GM23338 (cell line): ENCODE data around the gene NGEF. TPM values are rescaled to one million over a fixed set of nuclear protein-coding genes. Genes with fewer than 3 reads are reported as not detected.

Source experiments
- ATAC-seq: fragments of 200-7000 bp; cut with Tn5 transposase; 3 replicates; pipeline ENCODE4 v1.9.1; 2020
- DNase-seq: peaks from one replicate; pipeline ENCODE4 v3.0.0-alpha.2; 2015; ENCODE audit warnings: low spot score
- H2AFZ ChIP-seq: fragments of 200-600 bp; sonication (generic); 2 replicates; pipeline ENCODE4 v1.8.0; 2016; ENCODE audit warnings: antibody characterized with exemption, mild to moderate bottlenecking, moderate library complexity
- H3F3A ChIP-seq: fragments of 200-600 bp; sonication (generic); replicated peaks from 2 replicates; pipeline ENCODE4 v1.8.0; 2017; ENCODE audit warnings: antibody characterized with exemption, mixed run types, low read depth
- H3K27ac ChIP-seq: fragments of 200-600 bp; sonication (generic); 2 replicates; pipeline ENCODE4 v1.6.1; 2016; ENCODE audit warnings: low read depth
- H3K27me3 ChIP-seq: fragments of 200-600 bp; sonication (generic); 2 replicates; pipeline ENCODE4 v1.8.0; 2016; ENCODE audit warnings: mild to moderate bottlenecking, mixed run types, moderate library complexity; ENCODE audit not compliant: insufficient read depth
- H3K36me3 ChIP-seq: fragments of 200-600 bp; sonication (generic); 2 replicates; pipeline ENCODE4 v1.8.0; 2016; ENCODE audit warnings: mild to moderate bottlenecking; ENCODE audit not compliant: insufficient read depth
- H3K4me1 ChIP-seq: fragments of 200-600 bp; sonication (generic); 2 replicates; pipeline ENCODE4 v1.8.0; 2016; ENCODE audit warnings: mild to moderate bottlenecking, moderate library complexity; ENCODE audit not compliant: insufficient read depth
- H3K4me2 ChIP-seq: fragments of 200-600 bp; sonication (generic); 2 replicates; pipeline ENCODE4 v1.7.1; 2017; ENCODE audit warnings: mixed run types
- H3K4me3 ChIP-seq: fragments of 200-600 bp; sonication (generic); 2 replicates; pipeline ENCODE4 v1.6.1; 2016; ENCODE audit warnings: mixed run types
- H3K79me2 ChIP-seq: fragments of 200-600 bp; sonication (generic); replicated peaks from 2 replicates; pipeline ENCODE4 v1.8.0; 2017; ENCODE audit warnings: mild to moderate bottlenecking; ENCODE audit not compliant: insufficient read depth
- H3K9me2 ChIP-seq: fragments of 200-600 bp; sonication (generic); 2 replicates; pipeline ENCODE4 v1.8.0; 2017; ENCODE audit not compliant: insufficient read depth
- H4K20me1 ChIP-seq: fragments of 200-600 bp; sonication (generic); replicated peaks from 2 replicates; pipeline ENCODE4 v1.8.0; 2017; ENCODE audit warnings: mild to moderate bottlenecking; ENCODE audit not compliant: insufficient read depth
- H3K27ac Mint-ChIP-seq: 2 replicates; pipeline ENCODE4 v1.8.0; 2020; ENCODE audit warnings: inconsistent platforms, mild to moderate bottlenecking, moderate library complexity, mixed read lengths
- H3K27me3 Mint-ChIP-seq: 3 replicates; pipeline ENCODE4 v1.8.0; 2022; ENCODE audit warnings: low read depth, mild to moderate bottlenecking, moderate library complexity, mixed read lengths, inconsistent platforms; ENCODE audit not compliant: insufficient read depth, poor library complexity
- H3K36me3 Mint-ChIP-seq: 3 replicates; pipeline ENCODE4 v1.8.0; 2021; ENCODE audit warnings: low read depth, mild to moderate bottlenecking, inconsistent platforms, moderate library complexity, mixed read lengths
- H3K4me1 Mint-ChIP-seq: 3 replicates; pipeline ENCODE4 v1.8.0; 2020; ENCODE audit warnings: mild to moderate bottlenecking, inconsistent platforms, mixed read lengths
- H3K4me3 Mint-ChIP-seq: 3 replicates; pipeline ENCODE4 v1.8.0; 2021; ENCODE audit warnings: moderate library complexity, mild to moderate bottlenecking, inconsistent platforms, mixed read lengths
- H3K9me3 Mint-ChIP-seq: 3 replicates; pipeline ENCODE4 v1.8.0; 2020; ENCODE audit warnings: moderate library complexity, mild to moderate bottlenecking, inconsistent platforms, mixed read lengths
- CREB1 ChIP-seq: fragments of 250-450 bp; sonication (Bioruptor Pico); IDR thresholded peaks from 2 replicates; pipeline ENCODE4 v1.5.0; 2020; ENCODE audit warnings: low read depth, mild to moderate bottlenecking, moderate library complexity
- EZH2 ChIP-seq: fragments of 200-600 bp; sonication (generic); IDR thresholded peaks from one replicate; pipeline ENCODE4 v1.8.0; 2017; ENCODE audit warnings: antibody characterized with exemption, mild to moderate bottlenecking, low read depth; ENCODE audit not compliant: unreplicated experiment
- EZH2phosphoT487 ChIP-seq: fragments of 200-600 bp; sonication (generic); IDR thresholded peaks from one replicate; pipeline ENCODE4 v1.8.1; 2018; ENCODE audit warnings: antibody characterized with exemption; ENCODE audit not compliant: unreplicated experiment
- JUNB ChIP-seq: IDR thresholded peaks from one replicate; pipeline ENCODE4 v1.6.1; 2016; ENCODE audit warnings: antibody characterized with exemption; ENCODE audit not compliant: unreplicated experiment
- NANOG ChIP-seq: IDR thresholded peaks from 2 replicates; pipeline ENCODE4 v1.6.1; 2016; ENCODE audit warnings: antibody characterized with exemption, borderline replicate concordance
- POLR2AphosphoS5 ChIP-seq: IDR thresholded peaks from 2 replicates; pipeline ENCODE4 v1.6.1; 2016; ENCODE audit warnings: antibody characterized with exemption, low read depth
- STAT1 ChIP-seq: IDR thresholded peaks from one replicate; pipeline ENCODE4 v1.6.1; 2016; ENCODE audit warnings: antibody characterized with exemption; ENCODE audit not compliant: unreplicated experiment
- ZNF114 ChIP-seq: fragments of 250-450 bp; sonication (Bioruptor Pico); IDR thresholded peaks from 2 replicates; pipeline ENCODE4 v1.5.0; 2020; ENCODE audit warnings: mild to moderate bottlenecking, moderate library complexity
- ZNF331 ChIP-seq: fragments of 250-450 bp; sonication (Bioruptor Pico); IDR thresholded peaks from 2 replicates; pipeline ENCODE4 v1.5.0; 2020; ENCODE audit warnings: low read depth, mild to moderate bottlenecking, moderate library complexity
- ZNF462 ChIP-seq: fragments of 250-450 bp; sonication (Bioruptor Pico); IDR thresholded peaks from 2 replicates; pipeline ENCODE4 v1.5.0; 2020; ENCODE audit warnings: mild to moderate bottlenecking, moderate library complexity
- polyA plus RNA-seq: library from polyadenylated mRNA; unstranded; fragments of >200 nt; fragmentation: Nextera tagmentation; extraction: Ambion mirVana; gene quantifications from 2 replicates; pipeline ENCODE4 v1.2.1, GENCODE V29; 2016
- total RNA-seq: library from RNA; depleted of rRNA; stranded (reverse); fragments of >200 nt; shearing (Covaris generic); gene quantifications from 2 replicates; pipeline ENCODE4 v1.2.3, GENCODE V29; 2014
- TF ChIP-seq, protein P1 (sequence below): IDR thresholded peaks from one replicate; pipeline ENCODE4 v1.6.1; 2018; ENCODE audit warnings: antibody characterized with exemption; ENCODE audit not compliant: unreplicated experiment
- TF ChIP-seq, protein P2 (sequence below), 2 experiments: fragments of 200-600 bp in 1 of 2; sonication (generic) in 1 of 2; conservative IDR thresholded peaks; 2 replicates each; pipeline versions ENCODE4 v1.5.1 to v1.6.1; 2016 to 2017; ENCODE audit warnings: antibody characterized with exemption in 2 of 2, low read depth in 2 of 2, mild to moderate bottlenecking in 2 of 2, moderate library complexity in 1 of 2

Gene NGEF
- total and polyA plus RNA-seq, 2 experiments from 2014 or later, result 1.8 to 5.4 TPM

DNA sequence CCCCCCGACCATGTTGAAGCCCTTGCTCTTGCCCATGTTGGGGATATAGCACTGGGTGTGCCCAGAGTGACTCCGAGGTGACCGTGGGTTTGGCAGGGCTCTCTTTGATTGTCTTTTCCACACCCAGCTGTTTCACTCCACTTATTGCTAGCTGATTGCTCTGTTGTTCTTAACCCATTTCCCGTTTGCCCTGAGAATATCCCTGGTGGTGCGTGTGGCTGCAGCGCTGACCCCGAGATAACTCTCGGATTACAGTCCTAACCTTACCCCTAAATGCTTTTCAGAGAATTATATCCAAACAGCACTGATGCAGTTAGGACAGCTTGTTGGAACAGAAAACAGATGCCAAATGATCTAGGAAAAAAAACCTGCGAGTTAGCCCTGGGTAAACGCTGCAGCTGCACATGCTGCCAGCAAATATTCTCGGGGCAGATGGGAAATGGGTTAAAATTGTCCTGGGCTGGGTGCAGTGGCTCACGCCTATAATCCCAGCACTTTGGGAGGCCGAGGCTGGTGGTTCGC is 177.3 kb downstream of the NGEF start:
- Histone ChIP-seq H3K27ac (no peak overlapping the region), H2AFZ (no peak overlapping the region), H3K4me3 (no peak overlapping the region), H3K36me3 (peaks cover 48% of the 10 kb centered on the region), H3K4me1 (0 out of 2 replicates have a peak, but pooled peaks cover 3% of the 10 kb centered on the region), H3K27me3 (no peaks in the 10 kb centered on the region), H3F3A (no peaks in the 10 kb centered on the region), H3K79me2 (peaks cover 4% of the 10 kb centered on the region; the same call in 1 of the 2 replicates), H3K4me2 (no peak overlapping the region), H4K20me1 (peaks cover 17% of the 10 kb centered on the region), H3K9me2 (no peaks in the 10 kb centered on the region)
- ATAC-seq (no peak), DNase-seq (no peak)
- Mint-ChIP-seq H3K36me3 (peaks cover 36% of the 10 kb centered on the region), H3K4me3 (no peak overlapping the region), H3K4me1 (peaks cover 12% of the 10 kb centered on the region; the same call in 2 of the 3 replicates), H3K27me3 (no peaks in the 10 kb centered on the region), H3K9me3 (no peaks in the 10 kb centered on the region), H3K27ac (no peak overlapping the region; the same call in 1 of the 2 replicates)
- TF ChIP-seq, protein P1, sequence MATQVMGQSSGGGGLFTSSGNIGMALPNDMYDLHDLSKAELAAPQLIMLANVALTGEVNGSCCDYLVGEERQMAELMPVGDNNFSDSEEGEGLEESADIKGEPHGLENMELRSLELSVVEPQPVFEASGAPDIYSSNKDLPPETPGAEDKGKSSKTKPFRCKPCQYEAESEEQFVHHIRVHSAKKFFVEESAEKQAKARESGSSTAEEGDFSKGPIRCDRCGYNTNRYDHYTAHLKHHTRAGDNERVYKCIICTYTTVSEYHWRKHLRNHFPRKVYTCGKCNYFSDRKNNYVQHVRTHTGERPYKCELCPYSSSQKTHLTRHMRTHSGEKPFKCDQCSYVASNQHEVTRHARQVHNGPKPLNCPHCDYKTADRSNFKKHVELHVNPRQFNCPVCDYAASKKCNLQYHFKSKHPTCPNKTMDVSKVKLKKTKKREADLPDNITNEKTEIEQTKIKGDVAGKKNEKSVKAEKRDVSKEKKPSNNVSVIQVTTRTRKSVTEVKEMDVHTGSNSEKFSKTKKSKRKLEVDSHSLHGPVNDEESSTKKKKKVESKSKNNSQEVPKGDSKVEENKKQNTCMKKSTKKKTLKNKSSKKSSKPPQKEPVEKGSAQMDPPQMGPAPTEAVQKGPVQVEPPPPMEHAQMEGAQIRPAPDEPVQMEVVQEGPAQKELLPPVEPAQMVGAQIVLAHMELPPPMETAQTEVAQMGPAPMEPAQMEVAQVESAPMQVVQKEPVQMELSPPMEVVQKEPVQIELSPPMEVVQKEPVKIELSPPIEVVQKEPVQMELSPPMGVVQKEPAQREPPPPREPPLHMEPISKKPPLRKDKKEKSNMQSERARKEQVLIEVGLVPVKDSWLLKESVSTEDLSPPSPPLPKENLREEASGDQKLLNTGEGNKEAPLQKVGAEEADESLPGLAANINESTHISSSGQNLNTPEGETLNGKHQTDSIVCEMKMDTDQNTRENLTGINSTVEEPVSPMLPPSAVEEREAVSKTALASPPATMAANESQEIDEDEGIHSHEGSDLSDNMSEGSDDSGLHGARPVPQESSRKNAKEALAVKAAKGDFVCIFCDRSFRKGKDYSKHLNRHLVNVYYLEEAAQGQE, result no peak
- TF ChIP-seq, protein P2, sequence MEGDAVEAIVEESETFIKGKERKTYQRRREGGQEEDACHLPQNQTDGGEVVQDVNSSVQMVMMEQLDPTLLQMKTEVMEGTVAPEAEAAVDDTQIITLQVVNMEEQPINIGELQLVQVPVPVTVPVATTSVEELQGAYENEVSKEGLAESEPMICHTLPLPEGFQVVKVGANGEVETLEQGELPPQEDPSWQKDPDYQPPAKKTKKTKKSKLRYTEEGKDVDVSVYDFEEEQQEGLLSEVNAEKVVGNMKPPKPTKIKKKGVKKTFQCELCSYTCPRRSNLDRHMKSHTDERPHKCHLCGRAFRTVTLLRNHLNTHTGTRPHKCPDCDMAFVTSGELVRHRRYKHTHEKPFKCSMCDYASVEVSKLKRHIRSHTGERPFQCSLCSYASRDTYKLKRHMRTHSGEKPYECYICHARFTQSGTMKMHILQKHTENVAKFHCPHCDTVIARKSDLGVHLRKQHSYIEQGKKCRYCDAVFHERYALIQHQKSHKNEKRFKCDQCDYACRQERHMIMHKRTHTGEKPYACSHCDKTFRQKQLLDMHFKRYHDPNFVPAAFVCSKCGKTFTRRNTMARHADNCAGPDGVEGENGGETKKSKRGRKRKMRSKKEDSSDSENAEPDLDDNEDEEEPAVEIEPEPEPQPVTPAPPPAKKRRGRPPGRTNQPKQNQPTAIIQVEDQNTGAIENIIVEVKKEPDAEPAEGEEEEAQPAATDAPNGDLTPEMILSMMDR (conservative IDR thresholded peaks at IDR 0.05; ENCODE audit: low read depth in 2 of 2), result no peak
- TF ChIP-seq EZH2, result no peak
- no peak for TF ChIP-seq ZNF331 (CRISPR knock-in tag)
- no peak for TF ChIP-seq ZNF462 (CRISPR knock-in tag)
- TF ChIP-seq NANOG, result no peak
- TF ChIP-seq JUNB, result no peak
- no peak for TF ChIP-seq STAT1
- TF ChIP-seq CREB1, result no peak
- no peak for TF ChIP-seq POLR2AphosphoS5
- no peak for TF ChIP-seq ZNF114 (CRISPR knock-in tag)
- no peak for TF ChIP-seq EZH2phosphoT487
